ENCODE data around the gene MS4A15.
"Not testable (repeated sequence)": the region's sequence is repeated elsewhere in the genome, so short reads cannot be mapped to it uniquely, and the experiment has no call there.

The MS4A15 gene, protein sequence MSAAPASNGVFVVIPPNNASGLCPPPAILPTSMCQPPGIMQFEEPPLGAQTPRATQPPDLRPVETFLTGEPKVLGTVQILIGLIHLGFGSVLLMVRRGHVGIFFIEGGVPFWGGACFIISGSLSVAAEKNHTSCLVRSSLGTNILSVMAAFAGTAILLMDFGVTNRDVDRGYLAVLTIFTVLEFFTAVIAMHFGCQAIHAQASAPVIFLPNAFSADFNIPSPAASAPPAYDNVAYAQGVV

DNA sequence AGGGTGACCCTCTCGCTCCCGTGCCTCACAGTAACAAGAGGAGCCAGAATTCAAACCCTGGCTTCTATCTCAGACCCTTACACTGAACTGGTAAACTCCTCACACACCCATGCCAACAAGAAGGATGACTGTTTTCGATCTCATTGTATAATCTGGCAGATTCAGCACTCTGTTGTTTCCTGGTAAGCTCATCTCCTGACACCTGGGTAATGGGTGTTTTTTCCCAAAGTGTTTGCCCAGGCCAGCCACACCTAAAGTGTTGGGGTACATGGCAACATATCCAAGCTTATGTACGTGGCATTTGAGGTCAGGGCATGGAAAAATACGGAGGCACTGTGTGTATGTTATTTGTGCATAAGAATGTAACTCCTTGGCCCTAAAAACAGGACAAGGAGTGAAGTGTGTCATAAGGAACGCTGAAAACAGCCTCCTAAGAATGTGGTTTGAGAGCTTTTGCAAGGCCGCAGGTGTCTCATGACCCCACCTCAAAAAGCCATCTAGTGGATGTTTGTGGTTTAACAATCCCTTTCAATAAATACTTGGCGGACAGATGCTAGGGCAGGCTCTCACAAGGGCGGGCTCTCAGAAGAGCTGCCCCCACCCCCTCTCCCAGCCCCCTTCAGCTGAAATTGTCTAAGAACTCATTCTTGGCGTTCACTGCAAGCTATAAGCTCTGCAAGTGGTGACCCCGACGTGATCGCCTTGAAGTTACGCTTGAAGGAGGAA is at the start of gene MS4A15:
TSS of gene MS4A15 (plus strand) at position 561 of the 726 bp plus-strand sequence. CDS start 6,867 bp downstream, outside the sequence.
- peak; percentile 21 for DNase-seq

DNA sequence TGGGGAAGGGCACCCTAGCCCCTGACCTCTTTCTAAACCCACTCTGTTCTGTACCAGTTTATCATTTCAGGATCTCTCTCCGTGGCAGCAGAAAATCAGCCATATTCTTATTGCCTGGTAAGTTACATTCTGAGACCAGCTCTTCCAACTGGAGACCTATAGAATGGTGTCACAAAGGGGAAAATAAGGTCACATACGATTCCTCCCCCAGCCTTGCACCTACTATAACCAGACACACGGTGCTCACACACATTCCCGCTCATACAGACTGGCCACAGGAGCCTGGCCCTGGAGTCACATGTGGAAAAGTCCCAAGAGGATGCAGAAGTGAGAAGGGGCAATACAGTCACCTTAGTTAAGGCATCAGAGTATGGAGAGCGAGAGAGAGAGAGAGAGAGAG is 49.7 kb upstream of the MS4A15 start:
- no peak for DNase-seq

DNA sequence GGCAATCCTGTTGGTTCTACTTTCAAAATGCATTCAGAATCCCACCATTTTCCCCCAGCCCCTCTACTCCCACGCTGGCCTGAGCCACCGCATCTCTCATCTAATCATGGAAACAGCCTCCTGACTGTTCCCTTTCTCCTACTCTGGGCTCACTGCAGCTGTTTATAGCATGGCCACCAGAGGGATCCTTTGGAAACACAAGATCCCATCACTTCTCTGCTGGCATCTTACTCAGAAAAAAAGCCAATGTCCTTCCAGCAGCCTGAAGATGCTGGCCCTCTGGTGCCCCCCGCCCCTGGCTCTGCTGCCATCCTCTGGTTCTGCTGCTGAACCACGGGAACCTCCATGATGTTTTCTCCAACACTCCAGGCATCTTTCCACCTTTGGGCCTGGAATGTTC is 46.2 kb upstream of the MS4A15 start:
- DNase-seq: no peak

DNA sequence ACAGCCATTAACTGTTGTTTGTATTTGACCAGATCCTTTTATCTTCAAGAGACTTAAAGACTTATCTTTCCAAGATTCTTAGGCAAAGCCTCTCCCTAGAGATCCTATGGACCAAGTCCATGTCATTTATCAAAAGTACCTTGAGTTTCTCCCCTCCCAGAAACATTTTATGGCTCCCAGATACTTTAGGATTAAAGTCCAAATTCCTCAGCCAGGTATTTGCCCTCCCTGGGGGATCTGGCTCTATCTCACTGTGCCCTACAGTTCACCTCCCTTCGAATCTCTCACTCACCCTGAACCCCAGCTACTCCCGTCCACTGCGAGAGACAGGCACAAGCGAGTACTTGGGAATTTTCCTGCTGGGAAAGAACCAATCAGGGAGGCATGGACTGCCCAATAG is 45.4 kb upstream of the MS4A15 start:
- DNase-seq: no peak

DNA sequence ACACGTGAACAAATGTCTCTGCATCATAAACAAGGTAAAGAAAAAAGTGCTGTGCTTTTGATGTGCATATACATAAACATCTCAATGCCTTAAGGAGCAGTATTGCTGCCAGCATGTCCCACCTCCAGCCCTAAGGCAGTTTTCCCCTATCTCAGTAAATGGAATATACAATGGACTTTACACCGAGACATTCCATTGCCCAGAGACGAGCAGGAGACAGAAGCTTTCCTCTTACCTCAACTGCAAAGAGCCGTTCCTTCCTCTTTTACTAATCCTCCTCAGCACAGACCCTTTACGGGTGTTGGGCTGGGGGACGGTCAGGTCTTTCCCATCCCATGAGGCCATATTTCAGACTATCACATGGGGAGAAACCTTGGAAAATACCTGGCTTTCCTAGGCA is 43.2 kb upstream of the MS4A15 start:
- not testable (repeated sequence) for DNase-seq

DNA sequence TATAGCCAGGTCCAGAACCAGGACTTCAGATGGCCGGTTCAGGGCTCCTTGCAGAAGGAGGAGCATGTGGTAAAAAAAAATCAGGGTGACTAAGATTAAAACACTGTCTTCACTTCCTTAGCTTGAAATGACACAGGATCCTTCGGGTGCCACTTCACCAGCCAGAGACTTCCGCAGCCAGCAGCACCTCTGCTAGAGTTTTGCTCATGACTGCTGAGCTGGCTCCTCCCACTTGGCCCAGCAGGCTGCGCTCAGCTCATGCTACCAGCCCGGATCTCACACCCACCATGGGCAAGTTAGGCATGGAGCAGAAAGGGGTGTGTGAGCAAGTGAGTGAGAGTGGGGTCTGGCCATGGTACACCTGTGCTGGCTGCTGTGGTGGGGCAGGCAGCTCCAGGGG is 38.7 kb upstream of the MS4A15 start:
- no peak for DNase-seq

DNA sequence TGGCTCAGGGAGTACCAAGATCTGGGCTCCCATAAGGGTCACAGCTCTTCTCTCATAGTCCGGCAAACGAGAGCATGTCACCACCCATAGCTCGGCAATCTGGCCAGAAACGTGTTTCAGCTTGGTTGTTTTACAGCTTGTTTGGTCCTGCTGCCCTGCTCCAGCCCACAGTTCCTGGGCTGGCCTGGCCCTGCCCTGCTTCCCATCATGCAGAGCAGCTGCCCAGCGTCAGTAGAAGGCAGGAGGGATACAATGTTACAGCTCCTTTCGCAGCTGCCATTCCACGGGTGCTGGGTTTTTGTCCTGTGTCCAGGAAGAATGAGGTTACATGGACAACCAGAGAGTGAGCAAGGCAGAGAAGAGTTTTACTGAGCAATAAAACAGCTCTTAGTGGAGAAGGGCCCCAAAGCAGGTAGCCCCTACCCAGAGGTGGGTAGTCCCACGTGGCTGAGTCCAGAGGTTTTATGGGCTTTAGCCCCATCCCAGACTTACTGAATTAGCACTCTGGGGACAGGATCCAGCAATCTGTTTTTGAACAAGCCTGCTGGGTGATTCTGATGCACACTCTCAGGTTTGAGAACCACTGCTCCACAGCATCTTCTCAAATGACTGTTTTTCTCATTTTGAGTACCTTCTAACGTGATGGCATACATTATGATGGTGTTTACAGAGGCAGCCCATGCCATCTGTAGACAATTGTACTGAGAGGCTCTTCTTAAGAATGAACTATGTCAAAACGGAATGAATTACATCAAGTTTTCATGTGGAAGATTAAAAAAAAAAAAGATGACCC is 37.9 kb upstream of the MS4A15 start:
- no peak for DNase-seq

DNA sequence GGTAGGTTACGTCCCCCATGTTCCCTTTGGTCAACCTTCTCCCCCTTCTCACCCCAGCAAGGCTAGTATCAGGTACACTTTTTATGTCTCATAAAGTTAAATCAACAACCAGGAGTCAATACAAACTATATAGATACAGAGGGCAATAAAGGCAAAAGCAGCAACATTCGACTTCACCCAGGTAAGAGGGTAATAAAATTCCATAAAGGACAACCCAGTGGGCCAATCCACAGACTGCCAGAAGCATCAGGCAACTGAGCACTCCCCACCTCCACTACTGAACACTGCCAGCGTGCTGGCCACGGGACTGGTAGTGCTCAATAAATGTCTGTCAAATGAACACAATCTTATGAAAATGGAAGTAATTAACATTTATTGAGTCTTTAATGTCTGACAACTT is 37.3 kb upstream of the MS4A15 start:
- no peak for DNase-seq

DNA sequence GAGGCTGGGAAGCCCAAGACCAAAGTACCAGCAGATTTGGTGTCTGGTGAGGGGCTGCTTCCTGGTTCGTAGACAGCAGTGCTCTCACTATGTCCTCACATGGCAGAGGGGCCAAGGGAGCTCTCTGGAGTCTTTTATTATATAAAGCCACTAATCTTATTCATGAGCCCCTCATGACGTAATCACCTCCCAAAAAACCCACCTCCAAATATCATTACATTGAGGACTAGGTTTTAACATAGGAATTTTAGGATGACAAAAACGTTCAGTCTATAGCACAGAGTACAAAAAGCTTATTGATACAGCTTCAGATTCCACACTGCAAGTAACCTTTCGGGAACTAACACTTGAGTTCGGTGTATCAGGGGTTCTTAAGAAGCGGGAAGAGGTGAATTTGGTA is 36.2 kb upstream of the MS4A15 start:
- no peak for DNase-seq

DNA sequence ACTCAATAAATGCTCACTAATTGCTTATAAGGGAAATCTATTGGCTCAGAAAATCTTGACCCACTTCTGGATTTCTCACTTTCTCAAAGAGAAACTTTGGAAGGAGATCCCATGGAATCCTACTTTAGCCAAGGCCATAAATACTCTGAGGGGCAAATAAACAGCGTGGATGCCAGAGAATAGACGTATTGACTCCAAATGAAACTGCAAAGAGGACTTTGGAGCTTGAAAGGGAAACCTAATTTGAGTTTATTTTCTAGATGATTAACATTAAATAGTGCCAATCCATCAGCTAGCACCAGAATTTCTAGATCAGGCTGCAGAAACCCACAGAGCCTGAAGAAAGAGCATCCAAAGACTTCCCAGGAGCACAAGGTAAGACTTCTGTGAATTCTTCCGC is 32.2 kb upstream of the MS4A15 start, which contains the start of gene MS4A18:
TSS of gene MS4A18 (plus strand) at position 301 of the 400 bp plus-strand sequence.
- DNase-seq: no peak

DNA sequence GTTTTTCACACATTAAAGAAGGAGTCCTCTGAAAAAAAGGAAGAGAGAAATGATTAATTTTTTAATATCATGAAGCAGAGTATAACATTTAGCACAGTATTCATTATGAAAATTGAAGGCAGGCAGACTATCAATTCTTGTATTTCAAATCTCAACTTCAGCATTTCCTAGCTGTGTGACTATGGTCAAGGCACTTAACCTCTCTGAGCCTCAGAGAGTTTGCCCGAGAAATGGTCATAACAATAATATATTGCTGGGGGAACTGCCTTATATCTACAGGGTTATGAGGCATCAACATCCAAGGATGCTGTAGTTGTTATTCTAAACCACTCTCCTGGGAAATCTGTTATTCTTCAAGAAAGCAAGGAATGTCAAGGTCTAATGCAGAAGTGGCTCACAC is 31.1 kb upstream of the MS4A15 start:
- DNase-seq: no peak

DNA sequence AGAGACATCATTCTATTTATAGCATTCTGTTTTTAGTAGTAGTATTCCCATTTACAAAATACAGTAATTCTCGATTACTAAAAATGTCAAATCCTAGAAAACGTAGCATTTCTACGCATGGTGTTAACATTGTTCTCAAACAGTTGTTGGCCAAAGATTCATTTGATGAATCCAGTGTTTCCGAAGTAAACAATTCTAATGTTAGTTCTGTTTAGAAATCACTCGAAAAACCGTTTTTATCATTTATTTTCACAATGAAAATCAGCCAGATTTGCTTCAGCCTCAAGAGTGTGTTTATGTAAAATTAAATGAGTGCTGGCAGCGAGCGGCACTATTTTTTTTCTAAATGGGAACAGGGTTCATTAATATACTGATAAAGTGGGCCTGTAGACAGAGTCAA is 25.1 kb upstream of the MS4A15 start:
- no peak for DNase-seq

DNA sequence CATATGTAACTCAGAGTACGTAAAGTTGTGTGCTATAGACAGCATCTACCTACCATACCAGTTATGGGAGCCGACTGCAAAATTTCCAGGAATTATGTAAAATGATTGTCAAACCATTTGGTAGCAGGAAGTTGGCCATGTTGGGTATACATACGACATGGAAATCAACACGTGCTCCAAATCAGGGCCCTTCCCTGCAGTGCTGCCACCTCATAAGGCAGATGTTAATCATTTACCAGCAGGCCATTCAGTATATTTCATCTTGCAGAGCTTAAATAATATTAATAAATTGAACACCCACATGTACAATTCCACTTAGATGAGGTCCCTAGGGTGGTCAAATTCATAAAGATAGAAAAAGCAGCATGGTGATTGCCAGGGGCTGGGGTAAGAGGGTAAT is 22.4 kb upstream of the MS4A15 start:
- no peak for DNase-seq

DNA sequence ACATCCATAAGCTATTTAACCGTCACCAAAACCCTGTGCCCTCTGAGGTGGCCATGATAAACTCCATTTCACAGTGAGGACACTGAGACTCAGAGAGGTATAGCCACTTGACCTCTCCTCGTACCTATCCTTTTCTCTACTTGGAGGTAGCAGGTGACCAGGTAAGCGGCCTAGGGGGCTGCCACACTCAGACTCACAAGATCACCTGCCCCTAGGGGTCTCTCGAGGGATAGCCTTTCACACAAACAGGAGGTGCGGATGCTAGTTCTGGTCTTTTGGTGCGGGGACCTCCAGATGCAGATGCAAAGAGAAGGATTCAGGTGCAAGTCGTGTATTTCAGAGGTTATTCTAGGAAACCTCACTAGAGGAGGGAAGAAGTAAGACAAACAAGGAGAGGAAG is 17.6 kb upstream of the MS4A15 start:
- no peak for DNase-seq

DNA sequence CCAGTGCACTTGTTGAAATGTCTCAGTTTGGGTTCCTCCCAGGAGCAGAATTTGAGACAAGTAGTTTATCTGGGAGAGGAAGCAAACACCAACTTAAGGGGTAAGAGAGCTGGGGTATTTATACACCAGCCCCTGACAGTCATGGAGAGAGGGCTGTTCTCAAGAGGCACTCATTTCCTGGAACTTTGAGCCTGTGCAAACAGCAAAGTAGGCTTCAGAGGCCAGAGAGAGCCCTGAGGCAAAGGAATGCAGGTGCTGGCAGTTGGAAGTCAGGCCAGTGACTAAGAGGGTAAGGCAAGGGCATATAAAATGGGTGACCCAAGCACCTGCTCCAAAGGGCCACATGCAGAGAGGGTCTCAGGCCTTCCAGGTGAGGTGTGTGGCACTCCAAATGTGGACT is 16.1 kb upstream of the MS4A15 start:
- no peak for DNase-seq

DNA sequence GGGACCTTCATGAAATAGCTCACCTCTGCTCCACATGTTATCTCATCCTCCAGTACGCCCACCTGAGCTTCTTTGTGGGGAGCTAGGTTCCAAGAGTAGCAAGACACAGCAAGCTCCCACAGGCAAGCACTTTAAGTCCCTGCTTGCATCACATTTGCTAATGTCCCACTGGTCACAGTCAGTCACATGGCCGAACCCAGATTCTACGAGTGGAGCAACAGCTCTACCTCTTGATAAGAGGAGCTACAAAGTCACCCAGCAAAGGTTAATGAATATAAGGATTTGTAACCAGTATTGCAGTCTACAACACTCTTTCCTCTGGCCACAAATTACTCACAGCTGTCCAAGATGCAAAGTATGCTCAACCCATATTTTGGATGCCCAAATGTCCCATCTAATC is 15.2 kb upstream of the MS4A15 start:
- DNase-seq: no peak

DNA sequence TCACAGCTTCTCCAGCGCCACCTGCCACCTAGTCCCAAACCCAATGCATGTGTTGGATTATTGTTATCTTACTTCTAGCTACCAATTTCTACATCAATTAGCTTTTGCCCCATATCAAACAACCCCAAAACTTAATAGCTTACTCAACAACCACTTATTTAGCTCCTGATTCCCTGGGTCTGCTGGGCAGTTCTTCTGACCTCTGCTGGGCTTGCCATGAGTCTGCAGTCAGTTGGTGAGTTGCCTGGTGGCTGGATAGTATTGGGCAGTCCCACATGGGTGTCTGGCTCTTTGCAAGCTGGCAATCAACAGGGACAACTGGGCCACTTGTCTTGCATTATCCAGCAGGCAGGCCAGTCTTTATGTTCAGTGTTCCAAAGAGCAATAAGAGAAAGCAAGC is 13.6 kb upstream of the MS4A15 start:
- no peak for DNase-seq

DNA sequence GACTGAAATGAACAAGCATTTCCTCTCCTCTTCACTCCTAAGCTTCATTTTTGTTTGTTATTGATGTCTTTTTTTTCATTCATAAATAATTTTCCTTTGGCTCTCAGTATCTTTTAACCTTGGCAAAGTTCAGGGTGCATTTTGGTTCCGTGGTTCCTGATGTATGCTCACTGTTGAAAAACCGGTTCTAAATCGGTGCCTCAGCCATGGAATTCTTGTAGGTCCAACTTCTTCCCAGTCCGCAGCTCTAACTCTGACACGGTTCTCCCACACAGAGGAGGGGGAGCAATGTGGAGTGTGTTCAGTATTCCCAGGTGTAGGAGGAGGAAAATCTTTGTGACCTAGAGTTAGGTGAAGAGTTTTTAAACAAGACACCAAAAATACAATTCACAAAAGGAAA is 12.6 kb upstream of the MS4A15 start:
- no peak for DNase-seq

DNA sequence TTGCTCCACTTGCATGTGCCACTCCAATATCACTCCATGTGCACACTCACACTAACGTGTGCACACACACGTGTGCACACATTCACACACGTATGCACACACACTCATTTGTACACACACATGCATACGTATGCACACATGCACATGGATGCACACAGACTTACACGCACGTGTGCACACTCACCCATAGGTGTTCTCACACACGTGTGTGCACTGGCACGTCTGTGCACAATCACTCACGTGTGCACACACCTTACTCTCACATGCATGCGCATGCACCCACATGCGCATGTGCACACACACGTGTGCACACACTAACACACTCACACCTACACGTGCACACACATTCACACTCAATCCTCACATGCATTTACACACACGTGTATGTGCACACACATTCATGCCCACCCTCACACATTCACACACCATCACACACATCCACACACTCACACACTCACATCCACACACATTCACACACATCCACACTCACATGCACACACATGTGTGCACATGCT is 9.3 kb upstream of the MS4A15 start:
- no peak for DNase-seq

DNA sequence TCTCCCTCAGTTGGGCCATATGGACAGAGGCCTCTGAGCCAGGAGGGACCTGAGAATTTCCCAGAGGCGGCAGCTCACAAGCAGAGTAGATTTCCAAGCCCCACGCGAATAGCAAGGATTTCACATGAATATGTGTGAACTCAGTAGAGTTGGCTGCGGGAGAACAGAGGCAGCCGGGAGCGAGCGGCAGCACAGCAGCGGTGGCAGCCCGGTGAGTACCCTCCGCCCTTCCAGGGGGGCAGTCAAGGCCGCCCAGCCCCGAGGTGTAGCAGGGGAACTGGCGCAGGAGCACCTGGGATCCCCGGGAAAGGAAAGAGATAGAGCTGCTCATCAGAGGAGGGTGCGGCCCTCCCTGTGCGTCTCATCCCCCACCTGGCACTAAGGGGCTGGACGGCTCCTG is 8.4 kb upstream of the MS4A15 start:
- no peak for DNase-seq

DNA sequence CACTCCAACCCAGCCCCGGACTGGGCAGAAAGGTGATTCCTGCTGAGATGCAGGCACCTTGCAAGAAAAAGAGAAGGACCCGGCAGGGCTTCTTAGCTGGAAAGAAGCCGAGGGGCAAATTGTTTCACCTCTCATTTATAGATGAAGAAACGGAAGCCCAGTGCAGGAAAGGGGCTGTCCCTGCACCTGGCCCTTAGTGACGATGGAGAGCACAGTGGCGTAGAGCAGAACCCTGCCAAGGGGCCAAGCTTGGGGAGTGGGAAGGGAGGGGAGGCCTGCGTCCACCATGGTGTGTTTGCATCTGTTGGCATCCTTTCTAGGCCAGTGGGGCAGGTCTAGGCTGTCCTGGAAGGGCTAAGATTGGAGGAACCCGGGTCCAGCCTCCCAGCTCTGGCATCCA is 7.8 kb upstream of the MS4A15 start:
- DNase-seq: no peak

DNA sequence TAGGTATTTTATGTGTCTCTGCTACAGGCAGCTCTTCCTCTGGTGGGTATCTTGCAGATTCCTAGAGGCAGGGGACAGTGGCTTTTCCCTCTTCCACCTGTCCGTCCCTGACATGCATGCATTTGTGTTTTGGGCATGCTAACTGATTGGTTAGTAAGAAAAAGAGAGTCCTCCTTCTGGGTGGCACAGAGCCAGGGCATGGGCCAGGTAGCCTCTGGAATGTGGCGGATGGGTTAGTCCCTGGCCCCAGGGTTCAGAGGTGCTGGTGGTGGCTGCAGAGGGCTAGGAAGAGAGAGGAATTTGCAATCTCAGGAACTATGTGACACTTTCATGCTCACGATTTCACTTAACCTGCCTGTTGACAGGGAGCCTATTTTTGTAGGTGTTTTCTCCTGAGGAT is 5.8 kb upstream of the MS4A15 start:
- DNase-seq: no peak

DNA sequence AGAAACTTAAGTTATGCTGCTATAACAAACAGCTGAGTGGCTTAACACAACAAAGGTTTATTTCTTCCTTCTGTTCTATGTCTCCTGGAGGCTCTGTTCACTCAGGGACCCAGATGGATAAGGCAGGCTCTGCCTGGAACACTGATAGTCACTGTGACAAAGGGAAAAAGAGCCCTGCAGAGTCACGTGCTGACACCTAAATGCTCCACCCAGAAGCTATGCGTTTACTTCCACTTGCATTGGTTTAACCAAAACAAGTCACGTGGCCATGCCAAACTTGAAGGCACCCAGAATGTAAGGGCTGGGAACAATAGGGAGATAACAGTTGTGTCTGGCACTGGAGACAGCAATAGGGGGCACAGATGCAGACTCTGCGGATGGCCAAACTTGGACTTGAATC is 3.4 kb upstream of the MS4A15 start:
- DNase-seq: no peak

DNA sequence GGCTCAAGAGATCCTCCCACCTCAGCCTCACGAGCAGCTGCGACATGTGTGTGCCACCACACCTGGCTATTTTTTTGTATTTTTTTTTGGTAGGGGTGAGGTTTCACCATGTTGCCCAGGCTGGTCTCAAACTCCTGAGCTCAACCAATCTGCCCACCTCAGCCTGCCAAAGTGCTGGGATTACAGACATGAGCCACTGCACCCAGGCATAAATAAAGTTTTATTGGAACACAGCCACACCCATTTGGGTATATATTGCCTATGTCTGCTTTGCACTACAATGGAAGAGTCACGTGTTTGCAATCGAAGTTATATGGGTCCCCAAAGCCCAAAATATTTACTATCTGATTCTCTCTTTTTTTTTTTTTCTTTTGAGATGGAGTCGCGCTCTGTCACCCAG is 1.8 kb upstream of the MS4A15 start:
- peak; percentile 3 for DNase-seq

Measured in activated effector memory CD4-positive, alpha-beta T cell treated with anti-CD3 and anti-CD28 coated beads, Interleukin-2, amount 50 U/mL, for 16 hours (primary cell).